Measurements from ENCODE around the gene TRAF2.

GRCh38 chr9:136854842-136855460 is 31.4 kb upstream of the TRAF2 start:
- no peak for TF ChIP-seq GABPA (IDR thresholded peaks at IDR 0.05 in 1 of 2, conservative IDR thresholded peaks at IDR 0.05 in 1 of 2)
- TF ChIP-seq CTCF (IDR thresholded peaks at IDR 0.05; ENCODE audit: low read depth, low read length, missing input control), result no peak
- no peak for TF ChIP-seq FOXA1 (IDR thresholded peaks at IDR 0.05)
- no peak for TF ChIP-seq RAD21 (IDR thresholded peaks at IDR 0.05)
- no peak for TF ChIP-seq NR2F2 (IDR thresholded peaks at IDR 0.05)
- no peak for TF ChIP-seq HNF4G (IDR thresholded peaks at IDR 0.05)
- no peak for TF ChIP-seq SP1 (IDR thresholded peaks at IDR 0.05)
- TF ChIP-seq MAX (IDR thresholded peaks at IDR 0.05), result no peak
- no peak for TF ChIP-seq REST (IDR thresholded peaks at IDR 0.05)
- no peak for TF ChIP-seq RXRA (IDR thresholded peaks at IDR 0.05)
- no peak for TF ChIP-seq TAF1 (conservative IDR thresholded peaks at IDR 0.05)
